HCT116 (cell line): ENCODE measurements around the gene CC2D2B. TPM values are rescaled to one million over a fixed set of nuclear protein-coding genes. Genes with fewer than 3 reads are reported as not detected.

Source experiments
- ATAC-seq: fragments of 200-7000 bp; cut with Tn5 transposase; 2 replicates; pipeline ENCODE4 v1.9.1; 2020; ENCODE audit warnings: mild to moderate bottlenecking, moderate library complexity
- BruUV-seq: library from RNA; stranded (reverse); fragments of 400-500 nt; replicated peaks from 2 replicates; lab custom pipeline; 2021; lab: Mats Ljungman, UMichigan
- CTCF ChIA-PET: fragments of 300-600 bp; sonication (Branson Sonifier 250); formaldehyde crosslinking; loops from one replicate; lab custom pipeline; 2021; ENCODE audit warnings: antibody characterized with exemption; lab: Charles Lee
- POLR2A ChIA-PET: fragments of 300-600, 350-600 bp; sonication (Branson Sonifier 250); formaldehyde crosslinking; loops from one replicate; lab custom pipeline; 2021; ENCODE audit warnings: antibody characterized with exemption; lab: Charles Lee
- RAD21 ChIA-PET, 2 experiments: fragments of 300-600 bp; sonication (Branson Sonifier 250); formaldehyde crosslinking; loops; one replicate each; lab custom pipeline; 2023; ENCODE audit warnings: low total read pairs in 2 of 2; ENCODE audit not compliant: uncharacterized antibody in 2 of 2, unreplicated experiment in 2 of 2, low non-redundant PET in 1 of 2; lab: Charles Lee
- DNase-seq: peaks from one replicate; pipeline ENCODE4 v3.0.0-alpha.2; 2010; ENCODE audit warnings: low read depth, low spot score
- H2AFZ ChIP-seq: fragments of 200-600 bp; shearing (Covaris generic), sonication (generic); 2 replicates; pipeline ENCODE4 v1.6.1; 2017; ENCODE audit warnings: low read depth, mixed run types, mixed read lengths, antibody characterized with exemption, low read length; ENCODE audit not compliant: poor library complexity, severe bottlenecking
- H3K27ac ChIP-seq: 2 replicates; pipeline ENCODE4 v1.5.1; 2012; ENCODE audit warnings: low read depth, low read length
- H3K27me3 ChIP-seq: fragments of 200-600 bp; sonication (generic); 2 replicates; pipeline ENCODE4 v1.6.1; 2016; ENCODE audit warnings: mixed run types, low read length, mixed read lengths; ENCODE audit not compliant: insufficient read depth
- H3K36me3 ChIP-seq, 2 experiments: fragments of 200-500 bp in 1 of 2; fragments of 200-600 bp in 1 of 2; sonication (Bioruptor generic) in 1 of 2; sonication (generic) in 1 of 2; 2 replicates each; pipeline versions ENCODE4 v1.5.1 to v1.6.1; 2014 to 2016; ENCODE audit warnings: low read length in 2 of 2, inconsistent platforms in 1 of 2, mixed read lengths in 1 of 2, mixed run types in 1 of 2; ENCODE audit not compliant: insufficient read depth in 2 of 2, control insufficient read depth in 1 of 2
- H3K4me1 ChIP-seq, 2 experiments: fragments of 200-600 bp in 1 of 2; sonication (generic) in 1 of 2; 2 replicates each; pipeline versions ENCODE4 v1.5.1 to v1.6.1; 2012 to 2017; ENCODE audit warnings: low read length in 2 of 2, inconsistent platforms in 1 of 2, mild to moderate bottlenecking in 1 of 2, mixed read lengths in 1 of 2, mixed run types in 1 of 2, moderate library complexity in 1 of 2; ENCODE audit not compliant: insufficient read depth in 2 of 2, control insufficient read depth in 1 of 2
- H3K4me2 ChIP-seq: fragments of 200-600 bp; sonication (generic); 2 replicates; pipeline ENCODE4 v1.6.1; 2017; ENCODE audit warnings: mixed run types, low read length, mixed read lengths
- H3K4me3 ChIP-seq, 2 experiments: fragments of 200-600 bp in 1 of 2; sonication (generic) in 1 of 2; replicated peaks in 1 of 2; 2 replicates each; pipeline ENCODE4 v1.5.1; 2011 to 2016; ENCODE audit warnings: low read length in 2 of 2, control low read depth in 1 of 2, low read depth in 1 of 2, mild to moderate bottlenecking in 1 of 2, mixed read lengths in 1 of 2, mixed run types in 1 of 2
- H3K79me2 ChIP-seq: fragments of 200-600 bp; sonication (generic); 2 replicates; pipeline ENCODE4 v1.6.1; 2017; ENCODE audit warnings: mild to moderate bottlenecking, mixed run types, low read length, moderate library complexity, mixed read lengths; ENCODE audit not compliant: insufficient read depth
- H3K9ac ChIP-seq: fragments of 200-600 bp; sonication (generic); 2 replicates; pipeline ENCODE4 v1.6.1; 2016; ENCODE audit warnings: low read length, mixed read lengths
- H3K9me2 ChIP-seq: fragments of 200-600 bp; sonication (generic), shearing (Covaris generic); 2 replicates; pipeline ENCODE4 v1.6.1; 2017; ENCODE audit warnings: mixed run types, mild to moderate bottlenecking, moderate library complexity; ENCODE audit not compliant: insufficient read depth
- H3K9me3 ChIP-seq, 2 experiments: fragments of 200-500 bp in 1 of 2; fragments of 200-600 bp in 1 of 2; sonication (Bioruptor generic) in 1 of 2; sonication (generic) in 1 of 2; 2 replicates each; pipeline ENCODE4 v1.6.1; 2014 to 2017; ENCODE audit warnings: low read length in 2 of 2, mixed read lengths in 2 of 2, inconsistent platforms in 1 of 2, low read depth in 1 of 2, mild to moderate bottlenecking in 1 of 2, mixed run types in 1 of 2, moderate library complexity in 1 of 2; ENCODE audit not compliant: control insufficient read depth in 1 of 2, insufficient read depth in 1 of 2
- H4K20me1 ChIP-seq: fragments of 200-600 bp; sonication (generic), shearing (Covaris generic); 2 replicates; pipeline ENCODE4 v1.6.1; 2017; ENCODE audit warnings: mixed run types, mild to moderate bottlenecking, moderate library complexity; ENCODE audit not compliant: insufficient read depth
- ATF3 ChIP-seq: IDR thresholded peaks from 2 replicates; pipeline ENCODE4 v1.6.1; 2012
- CEBPB ChIP-seq: IDR thresholded peaks from 2 replicates; pipeline ENCODE4 v1.6.1; 2012; ENCODE audit warnings: low read depth
- CTCF ChIP-seq, 3 experiments: fragments of 200-600 bp in 1 of 3; sonication (generic) in 1 of 3; IDR thresholded peaks in 2 of 3; conservative IDR thresholded peaks in 1 of 3; 2 replicates each; pipeline ENCODE4 v1.5.1; 2012 to 2017; ENCODE audit warnings: low read depth in 2 of 3, low read length in 2 of 3, antibody characterized with exemption in 1 of 3, borderline replicate concordance in 1 of 3, control low read depth in 1 of 3, mild to moderate bottlenecking in 1 of 3, mixed read lengths in 1 of 3, mixed run types in 1 of 3, moderate library complexity in 1 of 3; ENCODE audit not compliant: insufficient read depth in 1 of 3
- EZH2phosphoT487 ChIP-seq: fragments of 200-600 bp; IDR thresholded peaks from 2 replicates; pipeline ENCODE4 v1.6.1; 2018; ENCODE audit warnings: antibody characterized with exemption, borderline replicate concordance
- YY1 ChIP-seq: IDR thresholded peaks from 2 replicates; pipeline ENCODE4 v1.6.1; 2011; ENCODE audit warnings: low read length, low read depth, moderate library complexity, mild to moderate bottlenecking; ENCODE audit not compliant: insufficient replicate concordance; ENCODE audit errors: extremely low read depth
- ZBTB33 ChIP-seq: IDR thresholded peaks from 2 replicates; pipeline ENCODE4 v1.6.1; 2011; ENCODE audit warnings: mild to moderate bottlenecking, low read length, moderate library complexity; ENCODE audit not compliant: insufficient replicate concordance; ENCODE audit errors: extremely low read depth
- ZNF274 ChIP-seq: fragments of 200-500 bp; sonication (Bioruptor generic); IDR thresholded peaks from 2 replicates; pipeline ENCODE4 v1.6.1; 2014; ENCODE audit warnings: mild to moderate bottlenecking, low read depth, low read length, inconsistent platforms
- intact Hi-C: fragments of 100-400 bp; cut with micrococcal nuclease; formaldehyde crosslinking; loops from 2 replicates; pipeline ENCODE4 v1.10.0; 2022
- total RNA-seq: library from RNA; stranded (reverse); gene quantifications from one replicate; pipeline ENCODE4 v1.2.1, GENCODE V29; 2021; ENCODE audit not compliant: unreplicated experiment

CC2D2B gene
- total RNA-seq, 1 experiment from 2014 or later = 0.20 TPM

GRCh38 chr10:96075977-96076376 is 168.2 kb downstream of the CC2D2B start:
- Histone ChIP-seq H3K79me2 (no peaks in the 10 kb centered on the region), H3K27me3 (no peaks in the 10 kb centered on the region), H4K20me1 (no peaks in the 10 kb centered on the region), H3K9me3 (no peaks in the 10 kb centered on the region), H3K36me3 (no peaks in the 10 kb centered on the region), H3K27ac (no peak overlapping the region), H3K4me1 (peaks cover 4 to 30% of the 10 kb centered on the region in 2 experiments; a peak in 3 of 4 replicates), H3K9me2 (no peaks in the 10 kb centered on the region), H2AFZ (no peak overlapping the region), H3K9ac (no peak overlapping the region), H3K4me3 (no peak overlapping the region), H3K4me2 (no peak overlapping the region)
- intact Hi-C loops = no loop called here
- TF ChIP-seq ZBTB33 (no peak), CEBPB (no peak), CTCF (IDR thresholded peaks at IDR 0.05 in 2 of 3, conservative IDR thresholded peaks at IDR 0.05 in 1 of 3; ENCODE audit: borderline replicate concordance in 1 of 3, insufficient read depth in 1 of 3, low read depth in 2 of 3, low read length in 2 of 3) (no peak), ATF3 (no peak), ZNF274 (no peak), YY1 (no peak), EZH2phosphoT487 (no peak)
- DNase-seq (no peak), ATAC-seq (no peak)
- ChIA-PET CTCF (no interaction called here), POLR2A (no interaction called here), RAD21 (no interaction called here)
- BruUV-seq = no TSS peak
